ENCODE data around the gene TMC6.
A peak's percentile ranks its signal among the peaks of the same experiment; 100 is the strongest.

TMC6 gene

DNA sequence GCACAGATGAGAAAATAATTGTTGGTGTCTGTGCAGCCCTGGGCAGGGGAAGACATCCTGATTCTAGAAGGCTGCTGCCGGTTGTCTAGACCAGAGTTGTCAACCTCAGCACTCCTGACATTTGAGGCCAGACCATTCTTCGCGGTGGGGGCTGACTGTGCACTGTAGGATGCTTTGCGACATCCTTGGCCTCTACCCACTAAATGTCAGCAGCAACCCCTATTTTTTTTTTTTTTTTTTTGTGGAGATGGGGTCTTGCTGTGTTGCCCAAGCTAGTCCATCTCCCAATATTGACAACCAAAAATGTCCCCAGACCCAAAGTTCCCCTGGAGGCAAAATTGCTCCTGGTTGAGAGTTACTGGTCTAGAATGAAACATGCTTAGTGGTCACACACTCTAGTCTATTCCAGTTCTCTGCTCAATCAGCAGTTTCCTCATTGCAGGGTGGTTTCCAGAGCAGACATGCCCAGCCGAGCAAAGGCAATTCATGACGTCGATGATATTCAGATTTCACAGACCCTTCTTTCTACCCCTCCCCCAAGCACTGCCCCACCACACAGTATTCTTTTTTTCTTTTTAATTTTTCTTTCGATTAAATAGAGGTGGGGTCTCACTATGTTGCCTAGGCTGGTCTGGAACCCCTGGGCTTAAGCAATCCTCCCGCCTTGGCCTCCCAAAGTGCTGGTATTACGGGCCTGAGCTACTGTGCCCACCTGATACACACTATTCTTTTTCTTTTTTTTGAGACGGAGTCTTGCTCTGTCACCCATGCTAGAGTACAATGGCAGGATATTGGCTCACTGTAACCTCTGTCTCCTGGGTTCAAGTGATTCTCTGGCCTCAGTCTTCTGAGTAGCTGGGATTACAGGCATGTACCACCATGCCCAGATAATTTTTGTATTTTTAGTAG, 26.6 kb upstream of the TMC6 start:
- DNase-seq: peak; percentile 73 to 85

DNA sequence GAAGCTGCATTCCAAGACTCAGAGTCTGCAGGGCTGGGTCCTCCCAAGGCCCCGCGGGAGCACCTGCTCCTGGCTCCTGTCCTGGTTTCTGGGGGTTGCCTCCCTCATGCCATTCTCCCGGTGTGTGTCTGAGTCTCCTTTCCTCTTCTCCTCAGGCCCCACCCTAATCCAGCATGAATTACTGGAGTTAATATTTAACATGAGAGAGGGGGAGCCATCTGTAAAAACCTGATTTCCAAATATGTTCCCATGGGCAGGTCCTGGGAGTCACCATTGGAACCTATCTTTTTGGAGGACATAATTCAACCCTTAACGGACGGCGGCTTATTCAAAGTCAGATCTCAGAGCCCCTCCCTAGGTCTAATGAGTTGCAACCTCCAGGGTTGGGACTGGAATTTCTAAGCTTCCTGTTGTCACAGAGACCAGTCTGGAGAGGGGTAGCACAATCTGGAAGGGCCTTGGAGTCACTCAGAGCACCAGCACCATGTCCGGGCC, 23.0 kb upstream of the TMC6 start:
- no peak for DNase-seq

DNA sequence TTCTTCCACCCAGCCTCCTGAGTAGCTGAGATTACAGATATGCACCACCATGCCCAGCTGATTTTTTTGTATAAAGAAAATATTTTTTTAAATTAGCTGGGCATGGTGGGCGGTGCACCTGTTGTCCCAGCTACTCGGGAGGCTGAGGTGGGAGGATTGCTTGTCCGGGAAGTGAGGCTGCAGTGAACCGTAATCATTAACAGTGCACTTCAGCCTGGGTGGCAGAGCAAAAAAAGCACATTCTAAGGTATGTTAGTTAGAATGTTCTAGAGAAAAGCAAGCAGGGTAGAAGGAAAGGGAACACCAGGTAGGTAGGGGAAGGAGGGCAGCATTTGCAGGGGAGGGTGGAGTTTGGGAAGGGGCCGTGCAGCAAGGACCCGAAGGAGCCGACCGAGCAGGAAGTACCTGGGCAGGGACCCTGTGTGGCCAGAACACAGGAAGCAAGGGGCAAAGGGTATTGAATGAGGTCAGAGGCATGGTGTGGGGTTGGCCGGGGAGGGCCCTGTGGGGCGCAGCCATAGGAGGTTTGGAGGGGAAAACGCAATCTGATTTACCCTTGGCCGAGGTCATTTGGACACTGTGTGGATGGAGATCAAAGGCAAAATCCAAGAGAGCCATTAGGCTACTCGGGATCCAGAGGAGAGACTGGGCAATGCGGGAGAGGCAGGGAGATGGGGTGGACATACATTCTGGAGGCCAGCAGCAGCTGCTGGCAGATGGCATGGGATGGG, 19.9 kb upstream of the TMC6 start:
- no peak for DNase-seq

DNA sequence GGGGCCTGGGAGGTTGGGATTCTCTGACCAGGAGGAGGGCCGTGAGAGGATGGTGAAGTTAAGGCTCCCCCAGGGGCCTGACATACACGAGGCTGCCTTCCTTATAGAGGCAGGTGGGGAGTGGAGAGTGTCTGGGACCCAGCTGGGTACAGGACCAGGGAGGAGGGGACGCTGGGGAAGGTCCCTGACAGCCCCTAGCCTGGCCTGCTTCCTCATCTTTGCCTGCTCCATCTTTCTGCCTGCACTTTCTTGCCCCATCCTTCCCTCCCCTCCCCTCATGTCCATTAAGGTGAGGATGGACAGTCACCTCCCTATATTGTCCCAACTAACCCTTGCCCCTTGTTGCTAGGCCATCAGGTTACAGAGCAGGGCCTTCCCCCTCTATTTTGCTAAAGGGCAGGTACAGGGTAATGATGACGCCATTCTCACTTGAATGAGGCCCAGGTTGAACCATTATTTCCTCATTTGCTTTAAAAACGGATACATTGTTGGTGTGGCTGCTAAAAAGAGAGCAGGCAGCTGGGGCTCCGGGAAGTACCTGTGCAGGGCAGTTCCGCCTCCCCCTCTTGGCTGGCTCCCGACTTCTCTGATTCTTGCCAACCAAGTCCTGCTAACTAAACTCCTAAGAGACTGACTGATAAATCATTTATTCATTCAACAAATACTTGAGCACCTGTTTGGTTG, 18.9 kb upstream of the TMC6 start:
- DNase-seq: peak in 1 of 2 experiments; percentile 19

GRCh38 chr17:78146881-78147280, 18.3 kb upstream of the TMC6 start:
- no peak for DNase-seq

DNA sequence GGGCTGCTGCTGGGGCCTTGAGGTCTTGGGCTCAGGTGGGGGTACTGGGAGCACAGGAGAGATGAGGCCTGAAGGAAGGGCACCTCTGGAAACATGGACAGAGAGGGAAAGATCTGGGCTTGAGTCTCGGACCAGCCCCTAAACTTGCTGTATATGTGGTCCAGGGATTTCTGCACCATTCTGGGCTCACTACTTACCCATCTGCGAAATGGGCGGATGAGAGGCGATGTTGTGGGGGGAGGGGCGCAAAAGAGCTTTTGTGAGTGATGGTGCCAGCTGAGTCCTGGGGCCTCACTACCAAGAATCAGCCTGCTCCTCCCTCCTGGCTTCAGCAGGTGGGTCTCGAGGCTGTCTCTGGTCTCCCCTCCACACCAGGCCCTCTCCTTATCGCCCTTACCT, 17.9 kb upstream of the TMC6 start:
- DNase-seq: no peak

- DNase-seq: no peak
Observed at GRCh38 chr17:78144736-78145641, 16.4 kb upstream of the TMC6 start.

- DNase-seq: peak; percentile 96 to 97
Observed at GRCh38 chr17:78144147-78144719, 15.7 kb upstream of the TMC6 start.

GRCh38 chr17:78143214-78144146, 14.9 kb upstream of the TMC6 start:
- no peak for DNase-seq

- DNase-seq: no peak
Observed at GRCh38 chr17:78142119-78142861, 13.7 kb upstream of the TMC6 start.

- no peak for DNase-seq
Observed at GRCh38 chr17:78141437-78142118, 13.0 kb upstream of the TMC6 start.

- peak; percentile 99 for DNase-seq
Observed at GRCh38 chr17:78140169-78141051, 11.9 kb upstream of the TMC6 start.

GRCh38 chr17:78139861-78140168, 11.3 kb upstream of the TMC6 start:
- peak in 1 of 2 experiments; percentile 69 for DNase-seq

DNA sequence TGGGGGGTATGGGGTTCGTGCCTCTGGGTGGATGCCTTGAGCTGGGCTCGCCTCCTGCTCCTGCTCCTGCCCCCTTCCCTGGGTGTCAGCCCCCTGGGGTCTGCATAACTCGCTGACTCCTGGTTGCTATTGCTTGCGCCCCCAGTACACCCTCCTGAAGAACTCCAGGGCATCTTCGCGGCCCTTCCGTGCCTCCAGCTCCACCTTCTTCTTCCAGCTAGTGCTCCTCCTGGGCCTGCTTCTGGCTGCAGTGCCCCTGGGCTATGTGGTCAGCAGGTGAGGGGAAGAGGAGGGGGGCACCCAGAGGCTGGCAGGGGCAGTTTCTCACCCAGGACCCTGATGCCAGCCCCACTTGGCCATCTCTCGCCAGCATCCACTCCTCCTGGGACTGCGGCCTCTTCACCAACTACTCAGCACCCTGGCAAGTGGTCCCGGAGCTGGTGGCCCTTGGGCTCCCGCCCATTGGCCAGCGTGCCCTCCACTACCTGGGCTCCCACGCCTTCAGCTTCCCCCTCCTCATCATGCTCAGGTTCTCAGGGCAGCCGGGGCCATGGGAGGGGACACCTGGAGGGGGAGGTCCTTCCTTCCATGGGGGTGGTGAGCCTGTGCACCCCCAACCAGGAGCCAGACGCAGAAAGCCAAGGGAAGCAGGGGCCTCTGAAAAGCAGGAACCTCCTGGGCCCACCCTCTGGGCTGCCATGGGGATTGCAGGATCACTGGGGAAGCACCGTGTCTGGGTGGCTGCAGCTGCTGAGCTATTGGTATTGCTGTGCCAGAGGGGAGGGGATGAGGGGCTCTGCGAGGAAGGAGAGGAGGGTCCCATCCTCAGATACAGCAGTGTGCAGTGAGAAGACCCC, 9.9 kb upstream of the TMC6 start:
- DNase-seq: peak; percentile 33 to 40

DNA sequence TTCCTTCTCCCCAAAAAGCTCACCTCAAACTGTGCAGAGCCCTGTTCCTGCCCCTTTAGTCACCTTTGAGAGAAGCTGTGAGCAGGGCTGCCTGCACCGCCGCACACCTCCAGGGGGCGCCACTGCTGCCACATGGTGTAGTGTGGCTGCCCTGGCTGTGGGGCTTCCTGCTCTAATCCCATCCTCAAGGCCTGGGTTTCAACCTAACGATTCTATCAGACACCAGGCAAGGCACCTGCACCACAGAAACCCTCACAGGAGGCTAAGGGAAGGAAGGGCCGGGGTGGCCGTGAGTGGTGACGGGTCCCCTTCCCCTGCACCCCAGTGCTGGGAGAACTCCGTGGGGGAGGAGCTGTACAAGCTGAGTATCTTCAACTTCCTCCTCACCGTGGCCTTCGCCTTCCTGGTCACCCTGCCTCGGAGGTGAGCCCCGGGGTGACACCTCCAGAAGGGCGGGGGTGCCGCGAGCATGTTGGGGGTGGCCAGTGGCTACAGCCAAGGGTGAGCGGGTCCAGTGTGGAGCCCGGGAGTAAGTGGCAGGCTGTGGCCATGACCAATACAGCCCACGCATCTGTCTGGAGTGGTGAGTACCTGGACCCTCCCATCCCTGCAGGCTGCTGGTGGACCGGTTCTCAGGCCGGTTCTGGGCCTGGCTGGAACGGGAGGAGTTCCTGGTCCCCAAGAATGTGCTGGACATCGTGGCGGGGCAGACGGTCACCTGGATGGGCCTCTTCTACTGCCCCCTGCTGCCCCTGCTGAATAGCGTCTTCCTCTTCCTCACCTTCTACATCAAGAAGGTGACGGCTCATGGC, 9.0 kb upstream of the TMC6 start:
- peak; percentile 42 to 78 for DNase-seq

- no peak for DNase-seq
Observed at GRCh38 chr17:78135858-78136500, 7.4 kb upstream of the TMC6 start.

Data from Kasumi-1 (cell line).